WTC11 (cell line): ENCODE data around the gene ATP11A.

Experiments used
- TF ChIP-seq, protein P1 (sequence below): sonication (generic); formaldehyde crosslinking; IDR thresholded peaks from 2 replicates; pipeline ENCODE4 v1.8.1; 2023; ENCODE audit warnings: mild to moderate bottlenecking, missing genetic modification reagents, moderate library complexity
- TF ChIP-seq, protein P2 (sequence below): fragments of 200-600 bp; IDR thresholded peaks from 2 replicates; pipeline ENCODE4 v1.8.0; 2022; ENCODE audit warnings: antibody characterized with exemption

DNA sequence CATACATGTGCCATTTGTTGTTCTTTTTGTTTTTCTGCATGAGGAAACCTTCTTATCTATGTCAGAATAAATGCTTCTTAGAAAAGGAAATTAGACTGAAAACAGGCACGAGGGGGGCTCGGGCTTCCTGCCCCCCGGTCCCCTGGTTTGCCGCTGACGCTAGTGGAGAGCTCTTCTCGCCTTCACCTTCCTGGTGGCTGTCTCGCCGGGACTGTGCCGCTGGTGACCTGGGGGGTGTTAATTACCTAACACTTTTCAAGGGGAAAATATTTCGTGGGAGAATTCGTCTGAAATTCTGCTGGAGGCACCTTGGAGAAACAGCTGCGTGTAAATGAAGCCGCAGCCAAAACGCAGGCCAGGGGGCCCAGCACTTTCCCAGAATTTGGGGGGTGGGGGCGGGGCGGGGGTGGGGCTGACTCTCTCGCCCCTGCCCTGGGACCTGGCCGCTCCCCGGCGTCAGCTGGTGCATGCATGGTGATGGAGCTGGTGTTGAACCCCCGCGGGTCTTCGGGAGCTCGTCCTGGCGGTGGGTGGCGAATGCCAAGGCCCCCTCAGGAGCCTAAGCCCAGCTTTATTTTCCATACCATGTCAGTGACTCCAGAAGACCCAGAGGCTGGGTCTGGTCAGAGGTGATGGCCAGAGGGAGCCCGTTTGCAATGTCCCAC, 220.9 kb downstream of the ATP11A start:
- TF ChIP-seq, protein P1, sequence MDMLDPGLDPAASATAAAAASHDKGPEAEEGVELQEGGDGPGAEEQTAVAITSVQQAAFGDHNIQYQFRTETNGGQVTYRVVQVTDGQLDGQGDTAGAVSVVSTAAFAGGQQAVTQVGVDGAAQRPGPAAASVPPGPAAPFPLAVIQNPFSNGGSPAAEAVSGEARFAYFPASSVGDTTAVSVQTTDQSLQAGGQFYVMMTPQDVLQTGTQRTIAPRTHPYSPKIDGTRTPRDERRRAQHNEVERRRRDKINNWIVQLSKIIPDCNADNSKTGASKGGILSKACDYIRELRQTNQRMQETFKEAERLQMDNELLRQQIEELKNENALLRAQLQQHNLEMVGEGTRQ (CRISPR knock-in tag) = no peak
- TF ChIP-seq, protein P2, sequence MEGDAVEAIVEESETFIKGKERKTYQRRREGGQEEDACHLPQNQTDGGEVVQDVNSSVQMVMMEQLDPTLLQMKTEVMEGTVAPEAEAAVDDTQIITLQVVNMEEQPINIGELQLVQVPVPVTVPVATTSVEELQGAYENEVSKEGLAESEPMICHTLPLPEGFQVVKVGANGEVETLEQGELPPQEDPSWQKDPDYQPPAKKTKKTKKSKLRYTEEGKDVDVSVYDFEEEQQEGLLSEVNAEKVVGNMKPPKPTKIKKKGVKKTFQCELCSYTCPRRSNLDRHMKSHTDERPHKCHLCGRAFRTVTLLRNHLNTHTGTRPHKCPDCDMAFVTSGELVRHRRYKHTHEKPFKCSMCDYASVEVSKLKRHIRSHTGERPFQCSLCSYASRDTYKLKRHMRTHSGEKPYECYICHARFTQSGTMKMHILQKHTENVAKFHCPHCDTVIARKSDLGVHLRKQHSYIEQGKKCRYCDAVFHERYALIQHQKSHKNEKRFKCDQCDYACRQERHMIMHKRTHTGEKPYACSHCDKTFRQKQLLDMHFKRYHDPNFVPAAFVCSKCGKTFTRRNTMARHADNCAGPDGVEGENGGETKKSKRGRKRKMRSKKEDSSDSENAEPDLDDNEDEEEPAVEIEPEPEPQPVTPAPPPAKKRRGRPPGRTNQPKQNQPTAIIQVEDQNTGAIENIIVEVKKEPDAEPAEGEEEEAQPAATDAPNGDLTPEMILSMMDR = no peak
